ENCODE data around the gene SCGB2B2.
"Not testable (repeated sequence)": the region's sequence is repeated elsewhere in the genome, so short reads cannot be mapped to it uniquely, and the experiment has no call there.

SCGB2B2 gene

DNA sequence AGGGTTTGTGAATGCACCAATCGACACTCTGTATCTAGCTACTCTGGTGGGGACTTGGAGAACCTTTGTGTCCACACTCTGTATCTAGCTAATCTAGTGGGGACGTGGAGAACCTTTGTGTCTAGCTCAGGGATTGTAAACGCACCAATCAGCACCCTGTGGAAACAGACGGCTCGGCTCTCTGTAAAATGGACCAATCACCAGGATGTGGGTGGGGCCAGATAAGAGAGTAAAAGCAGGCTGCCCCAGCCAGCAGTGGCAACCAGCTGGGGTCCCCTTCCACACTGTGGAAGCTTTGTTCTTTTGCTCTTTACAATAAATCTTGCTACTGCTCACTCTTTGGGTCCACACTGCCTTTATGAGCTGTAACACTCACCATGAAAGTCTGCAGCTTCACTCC, 8.3 kb downstream of the SCGB2B2 start:
- not testable (repeated sequence) for DNase-seq (ENCODE audit: low read depth)

DNA sequence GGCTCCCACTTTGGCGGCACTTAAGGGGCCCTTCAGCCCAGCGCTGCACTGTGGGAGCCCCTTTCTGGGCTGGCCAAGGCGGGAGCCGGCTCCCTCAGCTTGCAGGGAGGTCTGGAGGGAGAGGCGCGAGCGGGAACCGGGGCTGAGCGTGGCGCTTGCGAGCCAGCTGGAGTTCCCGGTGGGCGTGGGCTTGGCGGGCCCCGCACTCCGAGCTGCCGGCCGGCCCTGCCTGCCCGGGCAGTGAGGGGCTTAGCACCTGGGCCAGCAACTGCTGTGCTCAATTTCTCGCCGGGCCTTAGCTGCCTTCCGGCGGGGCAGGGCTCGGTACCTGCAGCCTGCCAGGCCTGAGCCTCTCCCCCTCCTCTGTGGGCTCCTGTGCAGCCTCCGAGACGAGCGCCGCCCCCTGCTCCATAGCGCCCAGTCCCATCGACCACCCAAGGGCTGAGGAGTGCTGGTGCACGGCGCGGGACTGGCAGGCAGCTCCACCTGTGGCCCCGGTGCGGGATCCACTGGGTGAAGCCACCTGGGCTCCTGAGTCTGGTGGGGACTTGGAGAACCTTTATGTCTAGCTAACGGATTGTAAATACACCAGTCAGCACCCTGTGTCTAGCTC, 8.8 kb downstream of the SCGB2B2 start:
- DNase-seq (ENCODE audit: low read depth), result not testable (repeated sequence)

DNA sequence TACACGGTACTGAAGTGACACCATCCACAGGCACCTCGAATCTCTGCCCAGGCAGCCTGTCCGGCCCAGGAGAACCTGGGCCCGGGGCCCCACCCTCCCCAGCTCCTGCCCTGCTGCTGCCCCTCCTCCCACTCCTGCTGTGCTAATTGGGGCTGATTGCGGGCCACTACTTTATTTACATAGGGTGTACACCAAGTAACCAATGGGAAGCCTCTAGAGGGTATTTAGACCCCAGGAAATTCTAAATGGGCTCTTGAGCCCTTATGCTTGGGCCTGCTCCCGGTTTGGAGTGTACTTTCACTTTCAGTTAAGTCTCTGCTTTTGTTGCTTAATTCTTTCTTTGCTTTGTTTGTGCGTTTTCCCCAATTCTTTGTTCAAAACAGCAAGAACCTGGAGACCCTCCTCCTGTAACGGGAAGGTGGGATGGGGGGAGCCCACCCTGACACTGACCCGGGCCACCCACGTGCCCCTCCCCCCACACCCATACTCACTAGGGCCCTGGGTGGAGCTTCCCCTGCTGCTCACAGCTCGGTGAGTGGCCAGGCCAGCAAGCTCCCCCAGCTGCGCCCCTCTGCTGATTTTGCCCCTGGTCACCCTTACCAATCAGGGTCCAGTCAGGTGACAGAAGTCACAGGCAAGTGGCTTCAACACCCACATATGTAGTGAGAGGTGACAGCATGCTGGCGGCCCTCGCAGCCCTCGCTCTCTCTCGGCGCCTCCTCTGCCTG, 9.4 kb downstream of the SCGB2B2 start:
- peak; percentile 15 for DNase-seq (ENCODE audit: low read depth)

GRCh38 chr19:34666958-34667265, 10.0 kb downstream of the SCGB2B2 start:
- no peak for DNase-seq (ENCODE audit: low read depth)

- no peak for DNase-seq (ENCODE audit: low read depth)
Measured at GRCh38 chr19:34666200-34666957, 10.6 kb downstream of the SCGB2B2 start.

DNA sequence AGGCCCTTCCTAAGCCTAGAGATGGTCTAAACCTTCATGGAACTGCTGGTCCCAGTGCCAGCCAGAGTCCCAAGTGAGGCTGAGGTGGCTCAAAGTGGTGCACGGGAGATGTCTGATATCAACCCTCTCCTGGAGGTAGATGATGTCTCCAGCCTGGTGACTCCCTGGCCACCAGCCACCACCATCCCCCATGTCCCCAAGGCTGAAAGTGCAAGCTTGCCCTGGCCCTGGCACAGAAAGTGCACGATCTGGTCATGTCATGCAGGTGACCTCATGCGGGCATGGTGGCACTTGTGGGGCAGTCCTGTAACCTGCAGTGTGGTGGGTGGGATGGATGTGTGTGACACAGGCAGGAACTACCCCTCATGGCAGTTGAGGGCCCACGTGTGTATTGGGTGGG, 11.7 kb downstream of the SCGB2B2 start:
- not testable (repeated sequence) for DNase-seq (ENCODE audit: low read depth)

DNA sequence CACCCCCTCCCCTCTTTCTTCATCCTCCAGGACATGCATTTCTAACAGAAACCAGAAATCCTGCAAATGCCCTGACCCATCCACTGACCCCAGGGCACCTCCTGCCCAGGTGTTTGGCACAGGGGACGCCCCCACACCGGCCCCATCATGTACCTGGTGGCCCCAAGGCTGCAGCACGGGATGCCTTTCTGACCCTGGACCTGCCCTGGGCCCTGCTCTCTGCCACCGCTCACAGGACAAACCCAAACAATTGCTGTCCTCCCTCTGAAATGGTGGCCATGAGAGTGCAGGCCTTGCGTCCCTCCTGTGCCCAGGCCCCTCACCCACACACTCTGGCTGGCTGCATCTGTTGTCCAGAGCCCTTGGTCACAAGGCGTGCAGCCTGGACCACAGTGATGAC, 12.1 kb downstream of the SCGB2B2 start:
- no peak for DNase-seq (ENCODE audit: low read depth)

DNA sequence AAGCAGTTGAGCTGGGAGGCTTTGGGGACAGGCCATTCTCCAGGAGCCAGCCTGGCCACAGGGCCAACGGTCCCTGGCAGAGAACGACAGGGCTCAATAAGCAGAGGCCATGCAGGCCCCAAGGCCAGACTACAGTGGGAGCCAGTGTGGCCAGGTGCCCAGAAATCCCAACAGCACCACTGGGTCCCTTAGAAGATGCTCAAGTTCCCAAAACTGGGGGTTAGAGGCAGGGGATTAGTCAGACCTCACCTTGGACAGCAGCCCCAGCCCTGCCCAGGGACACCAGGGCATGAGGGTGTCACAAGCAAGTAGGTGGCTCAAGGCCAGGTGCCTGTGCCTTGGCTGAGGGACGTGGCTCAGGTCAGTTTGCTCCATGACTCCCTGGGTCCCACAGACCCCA, 12.8 kb downstream of the SCGB2B2 start:
- no peak for DNase-seq (ENCODE audit: low read depth)

DNA sequence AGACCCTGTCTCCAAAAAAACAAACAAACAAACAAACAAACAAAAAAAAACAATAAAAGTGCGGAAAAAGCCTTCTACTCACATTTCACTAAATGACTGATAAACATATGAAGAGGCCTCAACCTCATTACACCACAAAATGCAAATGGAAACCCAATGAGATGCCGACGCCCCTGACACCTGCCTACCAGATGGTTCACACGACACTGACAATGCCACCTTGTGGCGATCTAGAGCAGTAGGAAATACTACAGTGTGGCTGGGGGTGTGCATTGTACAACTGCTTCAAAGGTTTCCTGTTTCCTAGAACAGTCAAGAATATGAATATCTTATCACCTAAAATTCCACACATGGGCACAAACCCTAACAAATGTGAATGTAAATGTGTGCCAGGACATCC, 14.0 kb downstream of the SCGB2B2 start:
- DNase-seq (ENCODE audit: low read depth), result peak; percentile 53

DNA sequence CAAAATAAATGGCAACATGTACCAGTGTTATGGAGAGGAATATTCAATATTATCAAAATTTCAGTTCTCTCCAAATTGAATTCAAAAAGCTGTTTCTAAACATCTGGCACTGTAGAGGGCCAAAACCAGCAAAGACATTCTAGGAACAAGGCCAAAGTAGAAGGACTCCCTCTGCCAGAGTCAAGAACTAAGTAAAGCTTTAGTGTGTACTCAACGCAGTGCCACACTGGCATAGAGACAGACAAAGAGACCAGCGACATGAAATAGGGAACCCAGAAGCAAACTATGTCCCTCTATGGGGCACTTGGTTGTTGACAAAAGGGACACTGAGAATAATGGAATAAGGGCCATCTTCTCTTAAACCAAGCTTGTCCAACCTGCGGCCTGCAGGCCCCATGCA, 15.6 kb downstream of the SCGB2B2 start:
- no peak for DNase-seq (ENCODE audit: low read depth)

DNA sequence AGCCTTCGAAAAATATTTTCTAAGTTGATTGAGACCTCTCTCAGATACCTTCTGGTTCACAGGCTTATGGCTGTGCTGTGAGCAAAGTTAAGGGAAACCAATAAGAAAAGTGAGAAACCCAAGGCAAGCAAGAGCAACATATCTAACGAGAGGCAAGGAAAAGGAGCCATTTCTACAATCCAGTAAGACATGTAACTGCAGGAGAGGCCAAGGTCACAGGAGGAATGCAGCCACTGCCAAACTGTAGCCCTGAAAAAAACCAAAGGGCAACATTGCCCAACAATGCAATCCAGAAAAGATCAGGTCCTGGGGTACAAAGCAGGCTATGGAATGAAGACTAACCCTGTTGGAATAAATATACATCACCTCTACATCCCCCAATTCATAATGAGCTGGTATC, 21.3 kb downstream of the SCGB2B2 start:
- DNase-seq (ENCODE audit: low read depth), result no peak

DNA sequence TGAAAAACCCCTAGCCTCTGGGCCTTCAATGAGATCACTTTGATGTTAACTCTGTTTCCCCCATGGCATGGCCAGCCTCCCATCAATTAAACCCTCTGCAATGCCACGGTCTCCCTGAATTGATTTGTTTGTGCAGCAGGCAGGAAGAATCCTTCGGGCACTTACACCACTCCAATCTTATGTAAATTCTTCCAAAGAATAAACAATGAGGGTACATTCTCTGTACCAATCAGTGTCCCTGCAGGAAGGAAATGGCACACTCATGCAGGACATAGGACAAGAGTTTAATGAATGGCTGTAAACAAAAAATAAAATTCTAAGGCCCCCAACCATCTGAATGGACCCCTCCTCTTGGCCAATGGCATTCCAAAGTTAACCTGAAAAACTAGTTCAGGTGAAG, 22.2 kb downstream of the SCGB2B2 start:
- no peak for DNase-seq (ENCODE audit: low read depth)

DNA sequence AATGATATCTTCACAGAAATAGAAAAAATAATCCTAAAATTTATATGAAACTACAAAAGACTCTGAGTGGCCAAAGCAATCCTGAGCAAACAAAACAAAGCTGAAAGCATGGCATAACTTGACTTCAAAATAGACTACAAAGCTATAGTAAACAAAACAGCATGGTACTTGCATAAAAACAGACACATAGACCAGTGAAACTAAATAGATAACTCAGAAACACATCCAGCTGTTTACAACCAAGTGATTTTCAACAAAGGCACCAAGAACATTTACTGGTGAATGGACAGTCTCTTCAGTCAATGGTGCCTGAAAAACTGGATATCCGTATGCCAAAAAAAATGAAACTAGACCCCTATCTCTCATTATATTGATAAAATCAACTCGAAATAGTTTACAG, 25.2 kb downstream of the SCGB2B2 start:
- DNase-seq (ENCODE audit: low read depth), result no peak

- DNase-seq (ENCODE audit: low read depth), result peak; percentile 53
Measured at GRCh38 chr19:34649886-34650543, 26.9 kb downstream of the SCGB2B2 start.

GRCh38 chr19:34645551-34645950, 31.4 kb downstream of the SCGB2B2 start:
- no peak for DNase-seq (ENCODE audit: low read depth)

DNA sequence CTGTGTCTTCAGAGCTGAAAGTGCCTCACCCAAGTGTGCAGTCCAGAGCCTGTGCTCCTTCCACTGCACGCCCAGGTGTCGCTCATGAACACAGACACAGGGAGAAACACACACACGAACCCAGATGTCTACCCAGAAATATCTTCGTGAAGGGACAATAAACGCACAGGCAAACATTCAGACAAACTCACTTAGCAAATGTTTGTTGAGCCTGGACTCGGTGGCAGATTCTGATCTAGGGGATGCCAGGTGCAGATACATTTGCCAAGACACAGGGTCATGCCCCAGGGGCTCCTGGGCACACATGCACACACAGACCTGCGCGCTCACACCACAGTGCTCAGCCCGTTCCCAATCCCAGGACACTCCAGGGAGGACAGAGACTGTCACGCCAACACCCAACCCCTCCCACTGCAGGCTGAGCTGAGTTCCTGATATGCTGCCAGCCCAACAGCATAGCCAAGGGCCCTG, 31.9 kb downstream of the SCGB2B2 start:
- DNase-seq (ENCODE audit: low read depth), result no peak

- DNase-seq (ENCODE audit: low read depth), result no peak
Measured at GRCh38 chr19:34642241-34642640, 34.7 kb downstream of the SCGB2B2 start.

DNA sequence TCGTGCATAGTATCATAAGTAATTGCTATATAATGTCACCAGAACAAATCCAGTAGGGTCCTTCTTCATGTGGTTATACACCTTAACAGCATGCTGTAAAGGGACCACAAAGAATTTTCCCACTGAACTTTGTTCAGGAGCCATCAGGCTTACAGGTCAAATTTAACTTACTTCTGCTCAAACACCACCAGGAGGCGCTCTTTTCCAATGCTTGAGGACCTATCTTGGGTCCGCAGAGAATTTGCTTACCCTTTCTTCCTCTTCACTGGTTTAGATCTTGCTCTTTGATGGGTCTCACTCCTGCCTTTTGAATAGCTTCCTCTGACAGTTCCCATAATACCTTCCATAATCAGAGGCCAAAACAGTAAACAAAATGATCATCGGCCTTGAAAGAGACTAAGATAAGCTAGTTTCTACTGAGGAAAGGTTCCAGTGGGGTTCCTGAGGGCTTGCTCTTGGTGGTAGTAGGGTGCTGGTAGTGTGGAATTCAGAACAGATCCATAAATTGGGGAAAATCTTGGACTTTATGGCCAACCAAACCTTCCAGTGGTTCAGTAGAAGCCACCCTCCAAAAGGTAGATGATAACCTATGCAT, 37.4 kb downstream of the SCGB2B2 start:
- DNase-seq (ENCODE audit: low read depth), result peak; percentile 75

DNA sequence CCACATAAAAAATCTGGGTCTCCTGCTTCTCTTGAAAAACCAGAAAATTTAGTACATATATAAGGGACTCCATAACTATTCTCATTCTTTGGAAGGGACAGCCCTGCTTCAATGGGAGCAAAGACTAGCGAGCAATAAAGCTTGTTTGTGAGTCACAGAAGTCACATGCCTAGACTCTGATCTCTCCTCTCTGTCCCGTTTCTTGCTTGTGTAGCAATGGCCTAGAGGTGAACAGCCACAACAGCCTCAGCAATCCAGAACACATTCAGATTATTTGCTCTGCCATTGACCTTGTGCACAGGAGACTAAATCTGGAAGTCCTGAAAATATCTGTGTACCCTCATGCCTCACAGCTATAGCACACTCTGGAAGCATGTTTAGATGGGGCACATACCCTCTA, 43.2 kb downstream of the SCGB2B2 start:
- no peak for DNase-seq (ENCODE audit: low read depth)
